Measurements from ENCODE around the gene LRRC74A. TPM values are rescaled to one million over a fixed set of nuclear protein-coding genes. Genes with fewer than 3 reads are reported as not detected.
"Not testable (repeated sequence)": the region's sequence is repeated elsewhere in the genome, so short reads cannot be mapped to it uniquely, and the experiment has no call there.

LRRC74A gene
- total RNA-seq, 1 donor from 2014 or later, result not detected

DNA sequence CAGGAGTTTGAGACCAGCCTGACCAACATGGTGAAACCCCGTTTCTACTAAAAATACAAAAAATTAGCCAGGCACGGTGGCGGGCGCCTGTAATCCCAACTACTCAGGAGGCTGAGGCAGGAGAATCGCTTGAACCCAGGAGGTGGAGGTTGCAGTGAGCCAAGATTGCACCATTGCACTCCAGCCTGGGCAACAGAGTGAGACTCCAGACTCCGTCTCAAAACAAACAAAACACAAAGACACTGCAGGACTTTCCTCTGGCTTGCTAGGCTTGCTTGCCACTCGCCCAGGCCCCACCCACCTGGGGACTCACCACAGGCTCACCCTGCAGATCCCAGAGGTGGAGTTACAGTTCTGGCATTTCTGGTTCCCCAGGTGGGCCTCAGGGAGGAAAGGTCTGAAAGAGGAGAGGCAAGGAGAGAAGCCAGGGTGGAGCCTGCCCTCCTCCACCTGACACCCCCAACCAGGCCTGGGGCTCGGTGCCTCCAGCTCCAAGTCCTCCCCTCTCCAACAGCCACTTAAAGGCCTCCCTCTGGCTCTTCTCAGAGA lies 88.4 kb downstream of the LRRC74A start:
- H3K4me3 ChIP-seq (ENCODE audit: low read length in 3 of 3); H3K36me3 ChIP-seq (ENCODE audit: control insufficient read depth in 3 of 3, insufficient read depth in 3 of 3, low read length in 3 of 3); H3K27me3 ChIP-seq (ENCODE audit: control insufficient read depth in 3 of 3, insufficient read depth in 3 of 3, low read length in 3 of 3); H3K27ac ChIP-seq (ENCODE audit: low read depth, low read length); H3K9me3 ChIP-seq (ENCODE audit: control insufficient read depth in 3 of 3, low read length in 3 of 3): not testable (repeated sequence)
- Histone ChIP-seq H3K9ac (ENCODE audit: low read depth in 1 of 3, low read length in 3 of 3) (peak overlapping the region in 1 of 3 donors; percentile 19), H3K4me1 (ENCODE audit: control insufficient read depth in 3 of 3, insufficient read depth in 3 of 3, low read length in 3 of 3) (peaks cover 38 to 47% (median 43%) of the 10 kb centered on the region in 3 donors)

DNA sequence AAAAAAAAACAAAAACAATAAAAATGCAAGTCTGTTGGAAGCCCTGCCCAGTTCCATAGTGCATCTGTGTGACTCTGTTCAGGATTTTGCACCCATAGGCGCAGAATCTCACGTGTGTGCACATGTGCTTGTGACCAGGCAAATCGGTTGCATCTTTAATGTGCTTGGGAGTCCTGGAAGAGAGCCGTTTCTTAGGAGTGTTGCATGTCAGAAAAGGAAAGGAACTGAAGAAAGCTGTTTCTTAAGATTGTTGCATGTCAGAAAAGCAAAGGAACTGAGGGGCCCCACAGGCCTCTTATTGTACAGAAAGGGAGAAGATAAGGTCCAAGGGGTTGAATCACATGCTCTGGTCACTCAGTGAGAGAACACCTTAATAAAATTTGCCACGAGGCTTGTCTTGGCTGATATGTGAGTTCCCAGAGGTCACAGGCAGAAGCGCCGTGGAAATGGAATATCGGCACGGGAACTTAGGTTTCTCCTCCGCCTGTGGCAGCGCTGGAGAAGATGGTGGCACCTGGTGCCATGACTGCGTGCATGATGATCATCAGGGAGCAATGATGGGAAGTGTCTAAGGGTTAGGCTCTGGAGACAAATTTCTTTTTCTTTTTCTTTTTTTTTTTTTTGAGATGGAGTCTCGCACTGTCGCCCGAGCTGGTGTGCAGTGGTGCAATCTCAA lies 90.0 kb downstream of the LRRC74A start:
- Histone ChIP-seq H3K9ac (ENCODE audit: low read depth in 1 of 3, low read length in 3 of 3) (no peak overlapping the region), H3K36me3 (ENCODE audit: control insufficient read depth in 3 of 3, insufficient read depth in 3 of 3, low read length in 3 of 3) (no peaks in the 10 kb centered on the region), H3K4me3 (ENCODE audit: low read length in 3 of 3) (no peak overlapping the region), H3K4me1 (ENCODE audit: control insufficient read depth in 3 of 3, insufficient read depth in 3 of 3, low read length in 3 of 3) (peaks cover 51 to 62% (median 56%) of the 10 kb centered on the region in 3 donors), H3K9me3 (ENCODE audit: control insufficient read depth in 3 of 3, low read length in 3 of 3) (no peaks in the 10 kb centered on the region), H3K27ac (ENCODE audit: low read depth, low read length) (no peak overlapping the region), H3K27me3 (ENCODE audit: control insufficient read depth in 3 of 3, insufficient read depth in 3 of 3, low read length in 3 of 3) (no peaks in the 10 kb centered on the region)

- Histone ChIP-seq H3K4me3 (ENCODE audit: low read length in 3 of 3) (peak overlapping the region in 2 of 3 donors; percentile 1 to 41), H3K9ac (ENCODE audit: low read depth in 1 of 3, low read length in 3 of 3) (peak overlapping the region; percentile 1 to 86 (median 69)), H3K9me3 (ENCODE audit: control insufficient read depth in 3 of 3, low read length in 3 of 3) (no peaks in the 10 kb centered on the region), H3K36me3 (ENCODE audit: control insufficient read depth in 3 of 3, insufficient read depth in 3 of 3, low read length in 3 of 3) (no peaks in the 10 kb centered on the region), H3K27me3 (ENCODE audit: control insufficient read depth in 3 of 3, insufficient read depth in 3 of 3, low read length in 3 of 3) (no peaks in the 10 kb centered on the region), H3K27ac (ENCODE audit: low read depth, low read length) (peak overlapping the region; percentile 95), H3K4me1 (ENCODE audit: control insufficient read depth in 3 of 3, insufficient read depth in 3 of 3, low read length in 3 of 3) (peaks cover 56 to 69% (median 66%) of the 10 kb centered on the region in 3 donors)
These were observed 91.0 kb downstream of the LRRC74A start for GRCh38 chr14:76917158-76917596.

DNA sequence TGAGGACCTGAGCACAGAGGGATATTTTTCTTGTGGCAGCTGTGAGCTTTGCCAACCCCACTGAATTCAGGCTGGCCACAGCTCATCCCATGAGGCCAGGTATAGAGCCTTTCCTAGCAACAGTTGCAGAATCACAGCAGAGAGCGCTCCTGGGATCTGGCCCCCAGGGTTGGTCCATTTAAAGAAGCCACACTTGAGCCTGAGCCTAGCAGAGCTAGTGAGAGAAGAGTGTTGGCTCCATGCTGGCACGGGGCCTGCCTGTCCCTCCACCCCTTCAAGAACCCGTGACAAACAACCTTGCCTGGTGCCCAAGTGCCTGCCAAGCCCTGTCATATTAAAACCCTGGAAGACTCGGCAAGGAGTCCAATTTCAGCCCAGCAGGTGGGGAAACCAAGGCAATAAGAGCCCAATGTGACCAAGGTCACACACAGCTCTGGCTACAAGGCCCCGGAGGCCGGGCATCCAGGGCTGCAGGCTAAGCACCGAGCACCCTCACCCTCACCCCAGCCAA lies 91.6 kb downstream of the LRRC74A start:
- no peaks in the 10 kb centered on the region for H3K9me3 ChIP-seq (ENCODE audit: control insufficient read depth in 3 of 3, low read length in 3 of 3)
- peak overlapping the region; percentile 69 to 86 (median 76) for H3K9ac ChIP-seq (ENCODE audit: low read depth in 1 of 3, low read length in 3 of 3)
- no peaks in the 10 kb centered on the region for H3K36me3 ChIP-seq (ENCODE audit: control insufficient read depth in 3 of 3, insufficient read depth in 3 of 3, low read length in 3 of 3)
- H3K4me3 ChIP-seq (ENCODE audit: low read length in 3 of 3), result peak overlapping the region; percentile 19 to 54 (median 52)
- H3K27ac ChIP-seq (ENCODE audit: low read depth, low read length), result peak overlapping the region; percentile 95
- H3K27me3 ChIP-seq (ENCODE audit: control insufficient read depth in 3 of 3, insufficient read depth in 3 of 3, low read length in 3 of 3), result no peaks in the 10 kb centered on the region
- H3K4me1 ChIP-seq (ENCODE audit: control insufficient read depth in 3 of 3, insufficient read depth in 3 of 3, low read length in 3 of 3), result peaks cover 56 to 76% (median 72%) of the 10 kb centered on the region in 3 donors

DNA sequence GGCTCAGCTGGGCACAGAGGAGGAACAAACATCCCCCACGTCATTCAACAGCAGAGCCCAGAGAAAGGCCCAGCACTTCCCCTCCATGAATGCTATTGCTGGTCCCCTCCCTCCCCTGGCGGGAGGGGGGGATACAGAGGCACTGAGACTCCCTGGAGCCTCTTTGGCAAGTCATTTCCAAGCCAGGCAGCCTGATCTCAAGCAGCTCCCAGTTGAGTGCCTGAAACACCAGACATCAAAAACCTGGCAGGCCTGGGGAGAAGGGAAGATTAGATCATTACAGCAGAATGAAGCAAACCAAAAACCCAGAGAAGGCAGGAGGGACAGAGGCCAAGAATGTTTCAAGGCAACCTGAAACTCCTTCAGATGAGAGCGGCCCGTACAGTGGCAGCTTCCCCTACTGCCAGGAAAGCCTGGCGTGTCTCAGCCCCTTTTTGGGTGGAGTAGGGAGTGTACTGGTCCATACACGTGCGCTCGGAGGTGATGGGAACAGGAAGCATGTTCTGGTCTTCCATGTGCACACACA lies 92.1 kb downstream of the LRRC74A start:
- Histone ChIP-seq H3K9me3 (ENCODE audit: control insufficient read depth in 3 of 3, low read length in 3 of 3) (no peaks in the 10 kb centered on the region), H3K9ac (ENCODE audit: low read depth in 1 of 3, low read length in 3 of 3) (peak overlapping the region; percentile 69 to 86 (median 76)), H3K27me3 (ENCODE audit: control insufficient read depth in 3 of 3, insufficient read depth in 3 of 3, low read length in 3 of 3) (no peaks in the 10 kb centered on the region), H3K27ac (ENCODE audit: low read depth, low read length) (peak overlapping the region; percentile 95), H3K4me3 (ENCODE audit: low read length in 3 of 3) (peak overlapping the region; percentile 52 to 55 (median 54)), H3K4me1 (ENCODE audit: control insufficient read depth in 3 of 3, insufficient read depth in 3 of 3, low read length in 3 of 3) (peaks cover 55 to 76% (median 74%) of the 10 kb centered on the region in 3 donors), H3K36me3 (ENCODE audit: control insufficient read depth in 3 of 3, insufficient read depth in 3 of 3, low read length in 3 of 3) (no peaks in the 10 kb centered on the region)

DNA sequence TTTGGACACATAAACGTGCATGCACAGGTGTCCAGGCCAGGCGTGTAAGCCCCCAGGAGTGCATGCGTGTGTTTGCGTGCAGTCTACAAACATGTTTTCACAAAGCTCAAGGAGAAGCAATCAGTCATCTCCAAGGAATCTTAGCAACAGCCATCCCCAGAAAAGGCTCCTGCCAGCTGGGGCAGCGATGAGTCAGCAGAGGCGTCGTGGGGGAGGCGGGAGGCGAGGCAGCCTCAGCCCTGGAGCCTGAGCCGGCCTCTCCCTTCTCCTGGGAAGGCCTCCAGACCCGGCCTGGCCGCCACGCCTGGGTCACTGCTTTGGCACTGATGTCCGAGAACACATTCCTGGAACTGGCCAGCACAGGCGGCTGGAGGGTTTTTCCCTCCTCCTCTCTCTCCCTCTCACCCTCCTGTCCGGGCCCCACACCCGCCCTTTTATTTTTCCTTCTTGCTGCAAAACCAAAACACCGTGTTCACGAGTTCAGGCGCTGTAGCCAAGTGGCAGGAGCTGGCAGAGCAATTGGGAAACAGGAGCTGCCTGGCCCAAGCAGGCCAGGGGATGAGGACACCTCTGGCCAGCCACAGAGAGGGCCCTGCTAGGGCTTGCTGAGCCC lies 92.7 kb downstream of the LRRC74A start:
- H3K9me3 ChIP-seq (ENCODE audit: control insufficient read depth in 3 of 3, low read length in 3 of 3), result no peaks in the 10 kb centered on the region
- H3K9ac ChIP-seq (ENCODE audit: low read depth in 1 of 3, low read length in 3 of 3), result peak overlapping the region; percentile 74 to 86 (median 78)
- H3K27ac ChIP-seq (ENCODE audit: low read depth, low read length), result peak overlapping the region; percentile 95
- H3K27me3 ChIP-seq (ENCODE audit: control insufficient read depth in 3 of 3, insufficient read depth in 3 of 3, low read length in 3 of 3), result no peaks in the 10 kb centered on the region
- H3K36me3 ChIP-seq (ENCODE audit: control insufficient read depth in 3 of 3, insufficient read depth in 3 of 3, low read length in 3 of 3), result no peaks in the 10 kb centered on the region
- H3K4me1 ChIP-seq (ENCODE audit: control insufficient read depth in 3 of 3, insufficient read depth in 3 of 3, low read length in 3 of 3), result peaks cover 52 to 75% (median 75%) of the 10 kb centered on the region in 3 donors
- H3K4me3 ChIP-seq (ENCODE audit: low read length in 3 of 3), result peak overlapping the region; percentile 52 to 55 (median 54)

Other genes with a start within 250 kb of the LRRC74A start
- gene VASH1, start 64.9 kb upstream of the LRRC74A start, total RNA-seq, result 24.0 TPM
- 9.9 TPM for gene ANGEL1, start 13.5 kb upstream of the LRRC74A start, total RNA-seq
- 20.9 TPM for gene IRF2BPL, start 202.3 kb downstream of the LRRC74A start, total RNA-seq

All from skeletal muscle tissue (tissue), 4 donors.